ENCODE results near the gene ADGRA1.

Gene ADGRA1

GRCh38 chr10:133157662-133158436 is 70.1 kb downstream of the ADGRA1 start:
- Histone ChIP-seq H3K9ac (ENCODE audit: low read depth in 1 of 2, low read length in 2 of 2) (no peak overlapping the region), H3K9me3 (ENCODE audit: control insufficient read depth in 2 of 2, low read length in 2 of 2) (no peaks in the 10 kb centered on the region), H3K4me3 (ENCODE audit: low read length in 2 of 2) (no peak overlapping the region), H3K27ac (ENCODE audit: low read depth in 2 of 2, low read length in 2 of 2) (no peak overlapping the region), H3K27me3 (ENCODE audit: control insufficient read depth in 2 of 2, insufficient read depth in 2 of 2, low read length in 2 of 2) (peaks cover 10 to 20% of the 10 kb centered on the region in 2 donors), H3K4me1 (ENCODE audit: control insufficient read depth in 2 of 2, insufficient read depth in 2 of 2, low read length in 2 of 2) (no peaks in the 10 kb centered on the region), H3K36me3 (ENCODE audit: control insufficient read depth in 2 of 2, insufficient read depth in 2 of 2, low read length in 2 of 2) (no peaks in the 10 kb centered on the region)

GRCh38 chr10:133158437-133158755 is 70.7 kb downstream of the ADGRA1 start:
- no peak overlapping the region for H3K4me3 ChIP-seq (ENCODE audit: low read length in 2 of 2)
- H3K27ac ChIP-seq (ENCODE audit: low read depth in 2 of 2, low read length in 2 of 2), result no peak overlapping the region
- H3K9me3 ChIP-seq (ENCODE audit: control insufficient read depth in 2 of 2, low read length in 2 of 2), result no peaks in the 10 kb centered on the region
- no peaks in the 10 kb centered on the region for H3K4me1 ChIP-seq (ENCODE audit: control insufficient read depth in 2 of 2, insufficient read depth in 2 of 2, low read length in 2 of 2)
- H3K36me3 ChIP-seq (ENCODE audit: control insufficient read depth in 2 of 2, insufficient read depth in 2 of 2, low read length in 2 of 2), result no peaks in the 10 kb centered on the region
- no peak overlapping the region for H3K9ac ChIP-seq (ENCODE audit: low read depth in 1 of 2, low read length in 2 of 2)
- H3K27me3 ChIP-seq (ENCODE audit: control insufficient read depth in 2 of 2, insufficient read depth in 2 of 2, low read length in 2 of 2), result peaks cover 12 to 20% of the 10 kb centered on the region in 2 donors

GRCh38 chr10:133158756-133159610 is 71.3 kb downstream of the ADGRA1 start:
- H3K9ac ChIP-seq (ENCODE audit: low read depth in 1 of 2, low read length in 2 of 2), result no peak overlapping the region
- no peak overlapping the region for H3K27ac ChIP-seq (ENCODE audit: low read depth in 2 of 2, low read length in 2 of 2)
- H3K9me3 ChIP-seq (ENCODE audit: control insufficient read depth in 2 of 2, low read length in 2 of 2), result no peaks in the 10 kb centered on the region
- H3K27me3 ChIP-seq (ENCODE audit: control insufficient read depth in 2 of 2, insufficient read depth in 2 of 2, low read length in 2 of 2), result peaks cover 12 to 20% of the 10 kb centered on the region in 2 donors
- H3K36me3 ChIP-seq (ENCODE audit: control insufficient read depth in 2 of 2, insufficient read depth in 2 of 2, low read length in 2 of 2), result no peaks in the 10 kb centered on the region
- H3K4me3 ChIP-seq (ENCODE audit: low read length in 2 of 2), result no peak overlapping the region
- H3K4me1 ChIP-seq (ENCODE audit: control insufficient read depth in 2 of 2, insufficient read depth in 2 of 2, low read length in 2 of 2), result no peaks in the 10 kb centered on the region

- Histone ChIP-seq H3K27ac (ENCODE audit: low read depth in 2 of 2, low read length in 2 of 2) (no peak overlapping the region), H3K9me3 (ENCODE audit: control insufficient read depth in 2 of 2, low read length in 2 of 2) (no peaks in the 10 kb centered on the region), H3K9ac (ENCODE audit: low read depth in 1 of 2, low read length in 2 of 2) (no peak overlapping the region), H3K4me1 (ENCODE audit: control insufficient read depth in 2 of 2, insufficient read depth in 2 of 2, low read length in 2 of 2) (no peaks in the 10 kb centered on the region), H3K27me3 (ENCODE audit: control insufficient read depth in 2 of 2, insufficient read depth in 2 of 2, low read length in 2 of 2) (peaks cover 12 to 20% of the 10 kb centered on the region in 2 donors), H3K36me3 (ENCODE audit: control insufficient read depth in 2 of 2, insufficient read depth in 2 of 2, low read length in 2 of 2) (no peaks in the 10 kb centered on the region), H3K4me3 (ENCODE audit: low read length in 2 of 2) (no peak overlapping the region)
Observed at GRCh38 chr10:133159611-133159949, 71.9 kb downstream of the ADGRA1 start.

- peak within 1 kb of the TSS in 1 of 2 donors; percentile 30 for H3K4me3 ChIP-seq (ENCODE audit: low read length in 2 of 2)
- no peaks in the 10 kb centered on the region for H3K4me1 ChIP-seq (ENCODE audit: control insufficient read depth in 2 of 2, insufficient read depth in 2 of 2, low read length in 2 of 2)
- no peak within 1 kb of the TSS for H3K9ac ChIP-seq (ENCODE audit: low read depth in 1 of 2, low read length in 2 of 2)
- H3K27ac ChIP-seq (ENCODE audit: low read depth in 2 of 2, low read length in 2 of 2), result no peak within 1 kb of the TSS
- H3K36me3 ChIP-seq (ENCODE audit: control insufficient read depth in 2 of 2, insufficient read depth in 2 of 2, low read length in 2 of 2), result no peaks in the 10 kb centered on the region
- H3K9me3 ChIP-seq (ENCODE audit: control insufficient read depth in 2 of 2, low read length in 2 of 2), result no peaks in the 10 kb centered on the region
- peaks cover 12 to 20% of the 10 kb centered on the region in 2 donors for H3K27me3 ChIP-seq (ENCODE audit: control insufficient read depth in 2 of 2, insufficient read depth in 2 of 2, low read length in 2 of 2)
Observed at GRCh38 chr10:133159950-133160825, 72.5 kb downstream of the ADGRA1 start, which contains the start of gene KNDC1. Gene KNDC1, plus strand, starts transcription at chr10:133160219. Its CDS starts 249 bp downstream, at chr10:133160468.

GRCh38 chr10:133160826-133161471 is 73.2 kb downstream of the ADGRA1 start:
- H3K27ac ChIP-seq (ENCODE audit: low read depth in 2 of 2, low read length in 2 of 2), result no peak overlapping the region
- no peaks in the 10 kb centered on the region for H3K4me1 ChIP-seq (ENCODE audit: control insufficient read depth in 2 of 2, insufficient read depth in 2 of 2, low read length in 2 of 2)
- peak overlapping the region in 1 of 2 donors; percentile 30 for H3K4me3 ChIP-seq (ENCODE audit: low read length in 2 of 2)
- H3K36me3 ChIP-seq (ENCODE audit: control insufficient read depth in 2 of 2, insufficient read depth in 2 of 2, low read length in 2 of 2), result no peaks in the 10 kb centered on the region
- H3K9me3 ChIP-seq (ENCODE audit: control insufficient read depth in 2 of 2, low read length in 2 of 2), result no peaks in the 10 kb centered on the region
- no peak overlapping the region for H3K9ac ChIP-seq (ENCODE audit: low read depth in 1 of 2, low read length in 2 of 2)
- H3K27me3 ChIP-seq (ENCODE audit: control insufficient read depth in 2 of 2, insufficient read depth in 2 of 2, low read length in 2 of 2), result peaks cover 12 to 20% of the 10 kb centered on the region in 2 donors

- Histone ChIP-seq H3K27ac (ENCODE audit: low read depth in 2 of 2, low read length in 2 of 2) (no peak overlapping the region), H3K27me3 (ENCODE audit: control insufficient read depth in 2 of 2, insufficient read depth in 2 of 2, low read length in 2 of 2) (peaks cover 12 to 20% of the 10 kb centered on the region in 2 donors), H3K9ac (ENCODE audit: low read depth in 1 of 2, low read length in 2 of 2) (no peak overlapping the region), H3K9me3 (ENCODE audit: control insufficient read depth in 2 of 2, low read length in 2 of 2) (no peaks in the 10 kb centered on the region), H3K4me3 (ENCODE audit: low read length in 2 of 2) (no peak overlapping the region), H3K4me1 (ENCODE audit: control insufficient read depth in 2 of 2, insufficient read depth in 2 of 2, low read length in 2 of 2) (no peaks in the 10 kb centered on the region), H3K36me3 (ENCODE audit: control insufficient read depth in 2 of 2, insufficient read depth in 2 of 2, low read length in 2 of 2) (no peaks in the 10 kb centered on the region)
Observed at GRCh38 chr10:133161486-133162109, 73.9 kb downstream of the ADGRA1 start.

GRCh38 chr10:133162178-133162909 is 74.6 kb downstream of the ADGRA1 start:
- H3K4me3 ChIP-seq (ENCODE audit: low read length in 2 of 2), result no peak overlapping the region
- H3K27me3 ChIP-seq (ENCODE audit: control insufficient read depth in 2 of 2, insufficient read depth in 2 of 2, low read length in 2 of 2), result peaks cover 12 to 20% of the 10 kb centered on the region in 2 donors
- no peaks in the 10 kb centered on the region for H3K36me3 ChIP-seq (ENCODE audit: control insufficient read depth in 2 of 2, insufficient read depth in 2 of 2, low read length in 2 of 2)
- no peak overlapping the region for H3K9ac ChIP-seq (ENCODE audit: low read depth in 1 of 2, low read length in 2 of 2)
- no peaks in the 10 kb centered on the region for H3K9me3 ChIP-seq (ENCODE audit: control insufficient read depth in 2 of 2, low read length in 2 of 2)
- no peaks in the 10 kb centered on the region for H3K4me1 ChIP-seq (ENCODE audit: control insufficient read depth in 2 of 2, insufficient read depth in 2 of 2, low read length in 2 of 2)
- no peak overlapping the region for H3K27ac ChIP-seq (ENCODE audit: low read depth in 2 of 2, low read length in 2 of 2)
